ENCODE data around the gene PDE11A. TPM values are rescaled to one million over a fixed set of nuclear protein-coding genes. Genes with fewer than 3 reads are reported as not detected.

PDE11A gene
- total and polyA plus RNA-seq, 8 donors: under 0.01 to 0.87 (median 0.40) TPM; not detected in 2

- H3K4me3 ChIP-seq: no peak overlapping the region
- no peaks in the 10 kb centered on the region for H3K27me3 ChIP-seq
- H3K9me3 ChIP-seq: no peaks in the 10 kb centered on the region
- DNase-seq: no peak
- peaks cover 0 to 4% (median 0%) of the 10 kb centered on the region in 4 donors for H3K4me1 ChIP-seq
- TF ChIP-seq POLR2A (IDR thresholded peaks at IDR 0.05): no peak
- no peak overlapping the region for H3K27ac ChIP-seq
- H3K36me3 ChIP-seq: no peaks in the 10 kb centered on the region
- intact Hi-C loops (cut with DNase I; ENCODE audit: low total_unique reads): no loop called here
These were observed 479.6 kb downstream of the PDE11A start for GRCh38 chr2:177592945-177593344.

DNA sequence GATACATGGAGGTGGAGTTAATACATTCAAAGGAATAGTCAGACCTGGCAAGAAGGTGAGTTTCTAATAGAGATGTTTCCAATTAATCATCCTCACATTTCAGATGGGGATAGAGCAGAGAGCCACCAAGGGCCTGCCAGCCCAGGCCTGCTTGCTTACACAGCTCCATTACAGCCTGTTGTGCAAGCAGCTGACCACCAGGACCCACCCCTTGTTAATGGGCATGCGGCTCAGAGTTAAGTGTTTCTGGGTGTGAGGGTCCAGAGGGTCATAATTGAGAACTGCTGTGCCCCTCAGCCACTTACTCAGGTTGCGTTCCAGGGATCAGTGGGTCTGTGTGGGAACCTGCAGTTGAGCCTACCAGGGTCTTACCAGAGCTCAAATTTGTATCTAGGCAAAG lies 480.2 kb downstream of the PDE11A start:
- Histone ChIP-seq H3K4me3 (no peak overlapping the region), H3K27ac (no peak overlapping the region), H3K9me3 (no peaks in the 10 kb centered on the region), H3K36me3 (no peaks in the 10 kb centered on the region), H3K4me1 (no peaks in the 10 kb centered on the region), H3K27me3 (no peaks in the 10 kb centered on the region)
- TF ChIP-seq CTCF (IDR thresholded peaks at IDR 0.05): no peak
- no peak for TF ChIP-seq POLR2AphosphoS5 (IDR thresholded peaks at IDR 0.05)
- TF ChIP-seq EP300 (IDR thresholded peaks at IDR 0.05): no peak
- TF ChIP-seq POLR2A (IDR thresholded peaks at IDR 0.05): no peak
- intact Hi-C loops (cut with DNase I; ENCODE audit: low total_unique reads): no loop called here
- 70 to 91% (median 87%) methylated on average over 2 of the region's 2 CpGs for WGBS, 5 donors
- DNase-seq: no peak

DNA sequence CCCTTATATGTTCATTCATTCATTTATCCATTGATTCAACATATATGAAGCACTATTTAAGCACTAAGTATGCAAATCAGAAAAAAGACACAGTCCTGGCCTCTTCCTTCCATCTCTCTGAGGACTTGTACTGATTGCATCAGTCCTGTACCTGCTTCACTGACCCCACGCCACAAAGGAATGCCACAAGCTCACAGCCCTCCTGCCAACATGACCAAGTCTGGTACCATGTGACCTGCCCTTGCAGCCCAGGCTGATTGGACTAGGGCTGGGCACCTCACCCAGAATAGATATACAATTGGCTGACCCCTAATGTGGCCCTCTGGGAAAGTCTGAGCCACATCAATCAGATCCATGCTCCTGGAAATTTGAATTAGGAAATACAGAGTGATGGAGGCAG lies 483.4 kb downstream of the PDE11A start:
- Histone ChIP-seq H3K9me3 (no peaks in the 10 kb centered on the region), H3K27me3 (no peaks in the 10 kb centered on the region), H3K4me3 (no peak overlapping the region), H3K36me3 (no peaks in the 10 kb centered on the region), H3K4me1 (peaks cover 0 to 6% (median 2%) of the 10 kb centered on the region in 4 donors), H3K27ac (no peak overlapping the region)
- DNase-seq: no peak
- TF ChIP-seq POLR2A (IDR thresholded peaks at IDR 0.05): no peak
- no peak for TF ChIP-seq CTCF (IDR thresholded peaks at IDR 0.05)
- TF ChIP-seq POLR2AphosphoS5 (IDR thresholded peaks at IDR 0.05): no peak
- no peak for TF ChIP-seq EP300 (IDR thresholded peaks at IDR 0.05)
- intact Hi-C loops (cut with DNase I; ENCODE audit: low total_unique reads): no loop called here
- WGBS, 5 donors: 73 to 93% (median 79%) methylated on average over 1 of the region's 1 CpG

DNA sequence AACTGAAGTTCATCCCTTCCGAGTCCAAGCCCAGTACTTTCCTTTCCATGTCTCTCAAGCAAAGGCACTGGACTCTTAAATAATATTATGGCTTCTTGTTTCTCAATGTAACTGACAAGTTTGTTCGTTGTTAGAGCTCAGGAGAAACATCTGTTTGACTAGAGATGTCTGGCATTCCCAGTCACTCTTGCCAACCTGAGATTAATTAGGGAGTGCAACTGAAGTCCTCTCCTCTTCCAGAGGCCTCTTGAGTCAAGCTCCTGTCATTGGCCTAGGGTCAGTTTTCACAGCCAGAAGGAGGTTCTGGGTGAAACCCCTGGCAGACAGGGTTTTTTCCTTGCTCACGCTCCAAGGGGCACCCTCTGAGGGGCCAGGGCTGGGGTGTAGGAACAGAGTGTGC lies 483.9 kb downstream of the PDE11A start:
- 64 to 81% (median 80%) methylated on average over 3 of the region's 3 CpGs for WGBS, 5 donors
- no peak overlapping the region for H3K27ac ChIP-seq
- no peaks in the 10 kb centered on the region for H3K36me3 ChIP-seq
- intact Hi-C loops (cut with DNase I; ENCODE audit: low total_unique reads): no loop called here
- DNase-seq: no peak
- H3K4me1 ChIP-seq: peaks cover 0 to 6% (median 2%) of the 10 kb centered on the region in 4 donors
- no peak for TF ChIP-seq POLR2AphosphoS5 (IDR thresholded peaks at IDR 0.05)
- TF ChIP-seq CTCF (IDR thresholded peaks at IDR 0.05): no peak
- no peak for TF ChIP-seq EP300 (IDR thresholded peaks at IDR 0.05)
- no peak for TF ChIP-seq POLR2A (IDR thresholded peaks at IDR 0.05)
- H3K9me3 ChIP-seq: no peaks in the 10 kb centered on the region
- no peaks in the 10 kb centered on the region for H3K27me3 ChIP-seq
- H3K4me3 ChIP-seq: no peak overlapping the region

DNA sequence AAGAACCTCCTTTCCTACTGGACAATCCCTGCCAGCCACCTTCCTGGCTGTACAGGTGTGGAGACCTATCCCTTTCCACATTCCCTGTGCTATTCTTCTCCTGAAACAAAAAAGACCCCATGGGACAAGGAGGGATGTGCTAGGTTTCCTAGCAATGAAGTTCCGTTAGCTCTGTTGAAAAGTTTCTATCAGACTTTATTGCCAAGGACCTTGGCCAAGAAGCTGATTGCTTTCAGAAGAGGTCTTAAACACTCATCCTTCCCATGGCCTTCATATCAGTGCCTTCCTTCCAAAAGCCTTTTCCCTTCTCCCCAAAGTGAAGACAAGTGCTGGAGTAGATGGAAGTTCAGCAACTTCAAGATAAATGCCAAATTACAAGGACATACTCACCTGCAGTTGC lies 485.2 kb downstream of the PDE11A start:
- WGBS, 5 donors: 88 to 96% (median 92%) methylated on average over 1 of the region's 1 CpG
- Histone ChIP-seq H3K36me3 (no peaks in the 10 kb centered on the region), H3K4me3 (no peak overlapping the region), H3K9me3 (no peaks in the 10 kb centered on the region), H3K27ac (no peak overlapping the region), H3K27me3 (no peaks in the 10 kb centered on the region), H3K4me1 (peaks cover 0 to 6% (median 2%) of the 10 kb centered on the region in 4 donors)
- TF ChIP-seq POLR2AphosphoS5 (IDR thresholded peaks at IDR 0.05) (no peak), CTCF (IDR thresholded peaks at IDR 0.05) (no peak), EP300 (IDR thresholded peaks at IDR 0.05) (no peak), POLR2A (IDR thresholded peaks at IDR 0.05) (no peak)
- no peak for DNase-seq
- intact Hi-C loops (cut with DNase I; ENCODE audit: low total_unique reads): no loop called here
